HepG2 (cell line): ENCODE measurements around the gene ITGB2.

Source experiments
- ARID2 ChIP-seq: sonication (generic); formaldehyde crosslinking; IDR thresholded peaks from 2 replicates; pipeline ENCODE4 v1.8.1; 2022; ENCODE audit warnings: mild to moderate bottlenecking, missing genetic modification reagents, borderline replicate concordance
- CBX5 ChIP-seq: sonication (generic); formaldehyde crosslinking; IDR thresholded peaks from 2 replicates; pipeline ENCODE4 v1.4.0; 2020; ENCODE audit warnings: missing genetic modification reagents, borderline replicate concordance
- CTCF ChIP-seq: sonication (generic); formaldehyde crosslinking; IDR thresholded peaks from 2 replicates; pipeline ENCODE4 v1.5.0; 2020; ENCODE audit warnings: mild to moderate bottlenecking, missing genetic modification reagents, moderate library complexity
- EP300 ChIP-seq, 3 experiments: sonication (generic) in 1 of 3; formaldehyde crosslinking in 1 of 3; IDR thresholded peaks; 2 replicates each; pipeline versions ENCODE4 v1.5.1 to v1.6.1; 2011 to 2020; ENCODE audit warnings: low read depth in 2 of 3, low read length in 2 of 3, borderline replicate concordance in 1 of 3, improper control_type of control experiment in 1 of 3, mild to moderate bottlenecking in 1 of 3, missing genetic modification reagents in 1 of 3, moderate library complexity in 1 of 3
- EZH2 ChIP-seq: conservative IDR thresholded peaks from 2 replicates; pipeline ENCODE4 v1.6.1; 2012; ENCODE audit warnings: mild to moderate bottlenecking, low read depth, low read length, moderate library complexity
- POLR2A ChIP-seq, 2 experiments: IDR thresholded peaks; 2 replicates each; pipeline ENCODE4 v1.6.1; 2011; ENCODE audit warnings: low read depth in 2 of 2, low read length in 2 of 2, mild to moderate bottlenecking in 1 of 2, moderate library complexity in 1 of 2; ENCODE audit not compliant: insufficient read depth in 1 of 2
- POLR2AphosphoS5 ChIP-seq: IDR thresholded peaks from 2 replicates; pipeline ENCODE4 v1.6.1; 2012; ENCODE audit warnings: low read depth, low read length
- ZBTB25 ChIP-seq: IDR thresholded peaks from 2 replicates; pipeline ENCODE4 v1.6.1; 2018; ENCODE audit warnings: missing genetic modification reagents
- ZNF713 ChIP-seq: sonication (generic); formaldehyde crosslinking; IDR thresholded peaks from 2 replicates; pipeline ENCODE4 v1.4.0; 2020; ENCODE audit warnings: mild to moderate bottlenecking, missing genetic modification reagents
- TF ChIP-seq, protein P1 (sequence below): IDR thresholded peaks from 2 replicates; pipeline ENCODE4 v1.6.1; 2012; ENCODE audit warnings: inconsistent platforms

DNA sequence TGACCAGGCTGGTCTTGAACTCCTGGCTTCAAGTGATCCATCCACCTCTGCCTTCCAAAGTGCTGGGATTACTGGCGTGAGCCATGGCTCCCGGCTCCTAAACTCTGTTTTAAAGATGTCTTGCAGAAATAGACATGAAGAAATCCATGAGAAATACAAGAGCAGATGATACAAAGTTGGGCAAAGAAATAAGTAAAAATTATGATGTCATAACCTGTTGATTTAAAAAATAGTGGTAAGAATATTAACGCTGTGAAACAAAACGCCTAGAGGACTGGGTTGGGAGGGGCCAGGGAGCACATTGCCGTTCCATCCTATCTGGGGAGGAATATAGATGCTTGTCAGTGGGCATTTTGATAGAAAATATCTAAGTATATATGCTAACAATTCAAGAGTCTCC lies 1.2 kb upstream of the ITGB2 start:
- TF ChIP-seq POLR2A (IDR thresholded peaks at IDR 0.05; ENCODE audit: insufficient read depth in 1 of 2, low read depth in 2 of 2, low read length in 2 of 2) (no peak), CTCF (CRISPR knock-in tag) (no peak), CBX5 (no peak), EP300 (IDR thresholded peaks at IDR 0.05; ENCODE audit: low read depth in 2 of 2, low read length in 2 of 2) (no peak), EP300 (CRISPR knock-in tag; IDR thresholded peaks at IDR 0.05; ENCODE audit: borderline replicate concordance) (no peak), POLR2AphosphoS5 (no peak), ARID2 (no peak), EZH2 (no peak), ZNF713 (CRISPR knock-in tag) (no peak), ZBTB25 (no peak)
- TF ChIP-seq, protein P1, sequence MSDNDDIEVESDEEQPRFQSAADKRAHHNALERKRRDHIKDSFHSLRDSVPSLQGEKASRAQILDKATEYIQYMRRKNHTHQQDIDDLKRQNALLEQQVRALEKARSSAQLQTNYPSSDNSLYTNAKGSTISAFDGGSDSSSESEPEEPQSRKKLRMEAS = no peak
